ENCODE data around the gene GNAO1.

DNA sequence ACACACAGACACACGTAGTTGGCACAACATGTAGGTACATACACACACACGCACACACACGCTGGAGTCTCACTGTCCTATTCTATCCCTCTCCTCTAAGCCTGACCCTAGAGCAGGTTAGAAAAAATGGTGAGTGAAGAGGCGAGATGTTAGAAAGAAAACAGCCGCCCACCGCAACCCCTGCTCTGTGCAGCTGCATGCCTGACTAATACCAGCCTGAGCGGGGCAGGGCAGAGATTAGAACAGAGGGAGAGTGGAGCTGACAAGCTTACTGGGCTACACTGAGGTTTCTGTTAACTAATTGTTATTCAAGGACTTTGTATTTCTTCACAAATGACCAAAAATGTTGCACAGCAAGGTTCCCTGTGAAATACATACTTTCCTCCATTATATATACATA lies 174.3 kb downstream of the GNAO1 start:
- TF ChIP-seq, protein P1, sequence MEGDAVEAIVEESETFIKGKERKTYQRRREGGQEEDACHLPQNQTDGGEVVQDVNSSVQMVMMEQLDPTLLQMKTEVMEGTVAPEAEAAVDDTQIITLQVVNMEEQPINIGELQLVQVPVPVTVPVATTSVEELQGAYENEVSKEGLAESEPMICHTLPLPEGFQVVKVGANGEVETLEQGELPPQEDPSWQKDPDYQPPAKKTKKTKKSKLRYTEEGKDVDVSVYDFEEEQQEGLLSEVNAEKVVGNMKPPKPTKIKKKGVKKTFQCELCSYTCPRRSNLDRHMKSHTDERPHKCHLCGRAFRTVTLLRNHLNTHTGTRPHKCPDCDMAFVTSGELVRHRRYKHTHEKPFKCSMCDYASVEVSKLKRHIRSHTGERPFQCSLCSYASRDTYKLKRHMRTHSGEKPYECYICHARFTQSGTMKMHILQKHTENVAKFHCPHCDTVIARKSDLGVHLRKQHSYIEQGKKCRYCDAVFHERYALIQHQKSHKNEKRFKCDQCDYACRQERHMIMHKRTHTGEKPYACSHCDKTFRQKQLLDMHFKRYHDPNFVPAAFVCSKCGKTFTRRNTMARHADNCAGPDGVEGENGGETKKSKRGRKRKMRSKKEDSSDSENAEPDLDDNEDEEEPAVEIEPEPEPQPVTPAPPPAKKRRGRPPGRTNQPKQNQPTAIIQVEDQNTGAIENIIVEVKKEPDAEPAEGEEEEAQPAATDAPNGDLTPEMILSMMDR (optimal IDR thresholded peaks at IDR 0.05 in 1 of 3, IDR thresholded peaks at IDR 0.05 in 1 of 3, conservative IDR thresholded peaks at IDR 0.05 in 1 of 3; ENCODE audit: extremely low read depth in 1 of 3, insufficient read depth in 2 of 3, low read length in 3 of 3), result no peak
- no peak for TF ChIP-seq EZH2 (IDR thresholded peaks at IDR 0.05; ENCODE audit: low read length)

All from keratinocyte (primary cell).